Sigmoid colon (tissue), 7 donors: ENCODE data around the gene CAPN15. TPM values are rescaled to one million over a fixed set of nuclear protein-coding genes. Genes with fewer than 3 reads are reported as not detected.

Source experiments
- DNase-seq: peaks from one replicate; pipeline ENCODE4 v3.0.0-alpha.2; 2019
- H3K27ac ChIP-seq, 4 donors: fragments of 200-600 bp; sonication (generic); one replicate each; pipeline ENCODE4 v1.5.1; 2016 to 2019; ENCODE audit warnings: mild to moderate bottlenecking in 1 of 4
- H3K27me3 ChIP-seq, 3 donors: fragments of 200-600 bp; sonication (generic); one replicate each; pipeline ENCODE4 v1.5.1; 2019; ENCODE audit warnings: mild to moderate bottlenecking in 1 of 3
- H3K36me3 ChIP-seq, 4 donors: fragments of 200-600 bp; sonication (generic); one replicate each; pipeline ENCODE4 v1.5.1; 2016 to 2019
- H3K4me1 ChIP-seq, 4 donors: fragments of 200-600 bp; sonication (generic); one replicate each; pipeline ENCODE4 v1.5.1; 2017 to 2019
- H3K4me3 ChIP-seq, 4 donors: fragments of 200-600 bp; sonication (generic); one replicate each; pipeline ENCODE4 v1.5.1; 2017 to 2019; ENCODE audit warnings: mild to moderate bottlenecking in 2 of 4, moderate library complexity in 1 of 4
- H3K9me3 ChIP-seq, 4 donors: fragments of 200-600 bp in 3 of 4; sonication (generic) in 3 of 4; one replicate each; pipeline versions ENCODE4 v1.5.1 to v1.6.1; 2013 to 2019
- CTCF ChIP-seq, 4 experiments: fragments of 450-650 bp in 3 of 4; fragments of 200-600 bp in 1 of 4; IDR thresholded peaks; one replicate each; pipeline ENCODE4 v1.5.1; 2016 to 2019; ENCODE audit warnings: antibody characterized with exemption in 4 of 4, mild to moderate bottlenecking in 3 of 4, moderate library complexity in 2 of 4
- EP300 ChIP-seq, 4 donors: sonication (generic); formaldehyde crosslinking; IDR thresholded peaks; one replicate each; pipeline ENCODE4 v1.6.1; 2017; ENCODE audit warnings: antibody characterized with exemption in 4 of 4
- POLR2A ChIP-seq, 2 donors: fragments of 450-650 bp; IDR thresholded peaks; one replicate each; pipeline ENCODE4 v1.6.1; 2016; ENCODE audit warnings: antibody characterized with exemption in 2 of 2, mild to moderate bottlenecking in 2 of 2, moderate library complexity in 2 of 2
- POLR2AphosphoS5 ChIP-seq, 4 donors: sonication (generic); formaldehyde crosslinking; IDR thresholded peaks; one replicate each; pipeline ENCODE4 v1.6.1; 2017; ENCODE audit warnings: antibody characterized with exemption in 4 of 4
- WGBS, 2 donors: extraction: QIAGEN DNeasy Blood & Tissue Kit; methylation state at CpG; one replicate each; pipeline ENCODE4 v1.1.7; 2013; 5-methylcytosine and 5-hydroxymethylcytosine counted together
- intact Hi-C: fragments of 100-400 bp; cut with DNase I; formaldehyde crosslinking; loops from one replicate; pipeline ENCODE4 v1.15.1; 2023
- polyA plus RNA-seq, 3 donors: library from polyadenylated mRNA; stranded (reverse); fragments of 200-250 nt; gene quantifications; one replicate each; pipeline ENCODE4 v1.2.3, GENCODE V29; 2013
- total RNA-seq, 4 donors: library from RNA; depleted of rRNA; stranded (reverse); fragments of >200 nt; gene quantifications; one replicate each; pipeline ENCODE4 v1.1.0, GENCODE V29; 2016
- donor health status: healthy with polysubstance abuse.
- donor health status: Bipolar disorder and iron deficiency.
- donor health status: healthy.

Gene CAPN15
- total and polyA plus RNA-seq, 7 donors = 10.3 to 85.8 (median 24.4) TPM

DNA sequence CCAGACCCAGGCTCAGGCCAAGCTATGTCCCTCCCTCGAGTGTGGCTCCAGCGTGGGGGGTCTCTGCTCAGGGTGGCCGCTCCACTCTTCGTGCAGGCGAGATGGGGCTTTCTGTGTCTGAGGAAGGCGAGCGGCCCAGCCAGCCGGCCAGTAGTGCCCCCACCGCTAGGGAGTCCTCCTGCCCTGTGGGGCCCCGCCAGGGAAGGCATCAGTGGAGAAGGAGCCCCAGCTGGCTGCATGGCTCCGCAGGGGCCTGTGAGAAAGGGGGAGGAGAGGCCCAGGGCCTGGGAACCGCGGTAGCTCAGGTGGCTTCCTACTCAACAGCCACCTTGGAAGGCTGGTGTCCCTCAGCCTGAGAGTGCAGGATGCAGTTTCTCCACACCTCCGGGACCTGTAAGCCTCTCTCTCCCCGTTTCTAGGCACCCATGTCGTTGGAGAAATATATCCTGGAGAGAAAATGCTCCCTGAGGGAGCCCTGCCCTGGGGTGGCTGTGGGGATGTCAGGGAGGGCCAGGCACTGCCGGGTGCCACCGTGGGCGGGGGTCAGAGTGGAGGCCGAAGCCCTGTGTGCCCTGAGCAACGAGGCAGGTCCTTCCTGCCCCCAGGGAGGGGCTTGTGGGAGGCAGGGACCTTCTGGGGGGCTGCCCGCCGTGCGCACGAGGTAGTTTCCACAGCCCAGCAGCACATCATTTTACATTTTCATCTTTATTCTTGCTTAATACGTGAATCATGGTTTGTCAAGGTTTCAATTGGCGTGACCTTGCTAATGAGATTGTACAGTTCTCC is 45.5 kb downstream of the CAPN15 start:
- WGBS, 2 donors = 88 to 89% methylated on average over 27 of the region's 27 CpGs
- no peak overlapping the region for H3K27ac ChIP-seq
- TF ChIP-seq POLR2AphosphoS5 (IDR thresholded peaks at IDR 0.05) (no peak), EP300 (IDR thresholded peaks at IDR 0.05) (no peak), POLR2A (IDR thresholded peaks at IDR 0.05) (no peak), CTCF (IDR thresholded peaks at IDR 0.05) (no peak)
- no peaks in the 10 kb centered on the region for H3K27me3 ChIP-seq
- H3K4me1 ChIP-seq = peaks cover 0 to 24% (median 19%) of the 10 kb centered on the region in 4 donors
- H3K4me3 ChIP-seq = no peak overlapping the region
- DNase-seq = no peak
- H3K9me3 ChIP-seq = no peaks in the 10 kb centered on the region
- peaks cover 0 to 30% (median 8%) of the 10 kb centered on the region in 4 donors for H3K36me3 ChIP-seq
- intact Hi-C loops = no loop called here

- no peak for TF ChIP-seq CTCF (IDR thresholded peaks at IDR 0.05)
- TF ChIP-seq EP300 (IDR thresholded peaks at IDR 0.05) = no peak
- TF ChIP-seq POLR2AphosphoS5 (IDR thresholded peaks at IDR 0.05) = no peak
- no peak for TF ChIP-seq POLR2A (IDR thresholded peaks at IDR 0.05)
- H3K36me3 ChIP-seq = peaks cover 0 to 30% (median 8%) of the 10 kb centered on the region in 4 donors
- intact Hi-C loops = no loop called here
Observed at GRCh38 chr16:574021-574760, 46.7 kb downstream of the CAPN15 start.

DNA sequence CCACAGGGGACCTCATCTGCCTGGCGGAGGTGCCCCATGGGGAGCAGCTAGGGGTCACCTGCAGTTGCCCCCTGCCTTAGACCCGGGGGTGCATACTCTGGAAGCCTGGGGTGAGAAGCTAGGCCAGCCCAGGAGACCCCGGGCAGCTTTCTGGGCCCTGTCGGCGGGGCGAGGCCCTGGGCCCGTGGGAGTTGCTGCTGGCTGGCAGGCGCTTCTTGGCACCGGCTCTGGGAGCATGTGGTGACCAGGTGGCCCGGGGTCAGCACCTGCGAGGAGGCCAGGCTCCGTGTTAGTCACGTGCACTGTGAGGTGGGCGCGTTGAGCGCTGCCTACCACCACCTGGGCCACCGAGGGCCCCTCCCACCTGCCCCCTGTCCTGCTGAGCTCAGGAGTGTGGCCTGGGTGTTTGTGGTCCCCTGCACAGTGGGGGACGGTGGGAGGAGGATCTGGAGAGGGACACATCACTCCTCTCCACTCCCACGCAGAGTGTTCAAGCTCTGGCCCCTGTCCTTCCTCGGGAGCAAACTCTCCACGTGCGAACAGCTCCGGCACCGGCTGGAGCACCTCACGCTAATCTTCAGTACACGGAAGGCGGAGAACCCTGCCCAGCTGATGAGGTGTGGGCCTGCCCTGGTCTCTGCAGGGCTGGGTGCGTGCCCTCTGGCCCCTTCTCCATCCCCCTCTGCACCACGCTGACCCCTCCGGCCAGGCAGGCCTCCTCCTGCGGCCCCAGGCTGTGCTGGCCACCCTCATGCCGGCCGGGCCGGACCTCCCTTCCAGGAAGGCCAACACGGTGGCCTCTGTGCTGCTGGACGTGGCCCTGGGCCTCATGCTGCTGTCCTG is 48.1 kb downstream of the CAPN15 start:
- intact Hi-C loops = no loop called here
- TF ChIP-seq CTCF (IDR thresholded peaks at IDR 0.05) (no peak), POLR2A (IDR thresholded peaks at IDR 0.05) (no peak), EP300 (IDR thresholded peaks at IDR 0.05) (no peak), POLR2AphosphoS5 (IDR thresholded peaks at IDR 0.05) (no peak)
- H3K9me3 ChIP-seq = no peaks in the 10 kb centered on the region
- no peak for DNase-seq
- peaks cover 0 to 15% (median 6%) of the 10 kb centered on the region in 4 donors for H3K4me1 ChIP-seq
- H3K27me3 ChIP-seq = no peaks in the 10 kb centered on the region
- 89 to 95% methylated on average over 36 of the region's 36 CpGs for WGBS, 2 donors
- H3K27ac ChIP-seq = no peak overlapping the region
- peaks cover 0 to 30% (median 8%) of the 10 kb centered on the region in 4 donors for H3K36me3 ChIP-seq
- no peak overlapping the region for H3K4me3 ChIP-seq

More at GRCh38 chr16:574021-574760, 46.7 kb downstream of the CAPN15 start:
- Histone ChIP-seq H3K9me3 (no peaks in the 10 kb centered on the region), H3K27ac (no peak overlapping the region), H3K27me3 (no peaks in the 10 kb centered on the region), H3K4me3 (no peak overlapping the region), H3K4me1 (peaks cover 0 to 19% (median 13%) of the 10 kb centered on the region in 4 donors)
- DNase-seq = no peak
- 87 to 93% methylated on average over 46 of the region's 46 CpGs for WGBS, 2 donors

GRCh38 chr16:576197-576822 is 48.8 kb downstream of the CAPN15 start:
- Histone ChIP-seq H3K9me3 (no peaks in the 10 kb centered on the region), H3K4me3 (no peak overlapping the region), H3K27me3 (no peaks in the 10 kb centered on the region), H3K27ac (no peak overlapping the region), H3K36me3 (peaks cover 0 to 34% (median 8%) of the 10 kb centered on the region in 4 donors), H3K4me1 (peaks cover 0 to 8% (median 2%) of the 10 kb centered on the region in 4 donors)
- intact Hi-C loops = no loop called here
- no peak for DNase-seq
- TF ChIP-seq POLR2A (IDR thresholded peaks at IDR 0.05) (no peak), POLR2AphosphoS5 (IDR thresholded peaks at IDR 0.05) (no peak), EP300 (IDR thresholded peaks at IDR 0.05) (no peak), CTCF (IDR thresholded peaks at IDR 0.05) (no peak)
- 85 to 87% methylated on average over 21 of the region's 21 CpGs for WGBS, 2 donors
